Esophagus muscularis mucosa (tissue), 4 donors: ENCODE data around the gene MEF2C. TPM values are rescaled to one million over a fixed set of nuclear protein-coding genes. Genes with fewer than 3 reads are reported as not detected.
A peak's percentile ranks its signal among the peaks of the same experiment; 100 is the strongest.

Source experiments
- DNase-seq: peaks from one replicate; pipeline ENCODE4 v3.0.0-alpha.2; 2017; ENCODE audit errors: extremely low spot score
- H3K27ac ChIP-seq, 4 donors: fragments of 200-600 bp; sonication (generic); replicated peaks in 1 of 4; 1 replicate in 3 of 4; 2 replicates in 1 of 4; pipeline ENCODE4 v1.5.1; 2016 to 2019; ENCODE audit warnings: mild to moderate bottlenecking in 1 of 4
- H3K27me3 ChIP-seq, 4 donors: fragments of 200-600 bp; sonication (generic); one replicate each; pipeline versions ENCODE4 v1.5.1 to v1.6.0; 2016 to 2019
- H3K36me3 ChIP-seq, 4 donors: fragments of 200-600 bp; sonication (generic); one replicate each; pipeline ENCODE4 v1.5.1; 2016 to 2019
- H3K4me1 ChIP-seq, 4 donors: fragments of 200-600 bp; sonication (generic); one replicate each; pipeline ENCODE4 v1.5.1; 2016 to 2019
- H3K4me3 ChIP-seq, 4 donors: fragments of 200-600 bp; sonication (generic); 1 replicate in 2 of 4; 2 replicates in 2 of 4; pipeline ENCODE4 v1.5.1; 2016 to 2019; ENCODE audit warnings: mild to moderate bottlenecking in 4 of 4, moderate library complexity in 1 of 4
- H3K9me3 ChIP-seq, 4 donors: fragments of 200-600 bp; sonication (generic); 1 replicate in 3 of 4; 2 replicates in 1 of 4; pipeline ENCODE4 v1.5.1; 2016 to 2019
- CTCF ChIP-seq, 3 experiments: fragments of 200-600 bp in 2 of 3; fragments of 450-650 bp in 1 of 3; sonication (generic) in 2 of 3; IDR thresholded peaks; one replicate each; pipeline ENCODE4 v1.5.1; 2017 to 2019; ENCODE audit warnings: antibody characterized with exemption in 3 of 3, mild to moderate bottlenecking in 2 of 3, moderate library complexity in 1 of 3
- EP300 ChIP-seq: sonication (generic); formaldehyde crosslinking; IDR thresholded peaks from one replicate; pipeline ENCODE4 v1.6.1; 2017; ENCODE audit warnings: antibody characterized with exemption
- POLR2A ChIP-seq: fragments of 450-650 bp; IDR thresholded peaks from one replicate; pipeline ENCODE4 v1.6.1; 2017; ENCODE audit warnings: antibody characterized with exemption, moderate library complexity, mild to moderate bottlenecking, low read depth
- POLR2AphosphoS5 ChIP-seq, 2 donors: sonication (generic); formaldehyde crosslinking; IDR thresholded peaks; one replicate each; pipeline ENCODE4 v1.6.1; 2017; ENCODE audit warnings: antibody characterized with exemption in 2 of 2
- WGBS: methylation state at CpG from one replicate; pipeline ENCODE4 v1.1.5; 2018; 5-methylcytosine and 5-hydroxymethylcytosine counted together
- intact Hi-C: fragments of 100-400 bp; cut with DNase I; formaldehyde crosslinking; loops from one replicate; pipeline ENCODE4 v1.15.1; 2023
- total RNA-seq, 4 donors: library from RNA; depleted of rRNA; stranded (reverse); fragments of >200 nt; gene quantifications; one replicate each; pipeline versions ENCODE4 v1.1.0 to v1.2.1, GENCODE V29; 2016

MEF2C gene
- total RNA-seq, 4 donors from 2014 or later = 20.8 to 34.3 (median 29.0) TPM

GRCh38 chr5:88743231-88743834, 139.7 kb downstream of the MEF2C start:
- Histone ChIP-seq H3K4me3 (no peak overlapping the region), H3K27me3 (no peaks in the 10 kb centered on the region), H3K4me1 (peaks cover 0 to 11% (median 2%) of the 10 kb centered on the region in 4 donors), H3K9me3 (no peaks in the 10 kb centered on the region), H3K27ac (no peak overlapping the region), H3K36me3 (peaks cover 0 to 26% (median 14%) of the 10 kb centered on the region in 4 donors)
- no peak for DNase-seq
- 64% methylated on average over 2 of the region's 2 CpGs for WGBS
- intact Hi-C loops = no loop called here
- TF ChIP-seq CTCF (IDR thresholded peaks at IDR 0.05) (no peak), EP300 (no peak), POLR2AphosphoS5 (IDR thresholded peaks at IDR 0.05) (no peak), POLR2A (no peak)

GRCh38 chr5:88741964-88742363, 141.0 kb downstream of the MEF2C start:
- no peak overlapping the region for H3K4me3 ChIP-seq
- TF ChIP-seq EP300 (no peak), POLR2A (no peak)
- peaks cover 0 to 11% (median 2%) of the 10 kb centered on the region in 4 donors for H3K4me1 ChIP-seq
- H3K9me3 ChIP-seq = no peaks in the 10 kb centered on the region
- no peaks in the 10 kb centered on the region for H3K27me3 ChIP-seq
- intact Hi-C loops = no loop called here
- peaks cover 0 to 23% (median 12%) of the 10 kb centered on the region in 4 donors for H3K36me3 ChIP-seq
- no peak for DNase-seq
- no peak overlapping the region for H3K27ac ChIP-seq
- 64% methylated on average over 1 of the region's 1 CpG for WGBS

- intact Hi-C loops = no loop called here
- TF ChIP-seq CTCF (IDR thresholded peaks at IDR 0.05) (no peak), POLR2A (no peak), POLR2AphosphoS5 (IDR thresholded peaks at IDR 0.05) (no peak), EP300 (no peak)
- Histone ChIP-seq H3K27ac (no peak overlapping the region), H3K4me1 (peaks cover 0 to 14% (median 3%) of the 10 kb centered on the region in 4 donors), H3K9me3 (no peaks in the 10 kb centered on the region), H3K36me3 (peaks cover 0 to 11% (median 4%) of the 10 kb centered on the region in 4 donors), H3K4me3 (no peak overlapping the region), H3K27me3 (no peaks in the 10 kb centered on the region)
- 68% methylated on average over 5 of the region's 5 CpGs for WGBS
- DNase-seq = no peak
Observed at GRCh38 chr5:88740604-88741185, 142.3 kb downstream of the MEF2C start.

GRCh38 chr5:88736494-88736893, 146.5 kb downstream of the MEF2C start:
- no peak for TF ChIP-seq POLR2A
- peaks cover 0 to 7% (median under 1%) of the 10 kb centered on the region in 4 donors for H3K36me3 ChIP-seq
- H3K4me3 ChIP-seq = no peak overlapping the region
- intact Hi-C loops = loop anchor here (10.0 kb wide), 1 partner anchor 1448 kb away; no protein-coding TSS in a partner anchor
- no peak for DNase-seq
- 100% methylated on average over 1 of the region's 2 CpGs for WGBS
- H3K27ac ChIP-seq = no peak overlapping the region
- H3K27me3 ChIP-seq = no peaks in the 10 kb centered on the region
- H3K9me3 ChIP-seq = no peaks in the 10 kb centered on the region
- H3K4me1 ChIP-seq = peaks cover 5 to 10% (median 6%) of the 10 kb centered on the region in 4 donors

- no peak for DNase-seq
- no peak overlapping the region for H3K4me3 ChIP-seq
- peak overlapping the region in 2 of 4 donors; percentile 21 to 45 for H3K27ac ChIP-seq
- H3K9me3 ChIP-seq = no peaks in the 10 kb centered on the region
- WGBS = 69% methylated on average over 7 of the region's 7 CpGs
- H3K27me3 ChIP-seq = no peaks in the 10 kb centered on the region
- H3K36me3 ChIP-seq = peaks cover 0 to 11% (median 4%) of the 10 kb centered on the region in 4 donors
- intact Hi-C loops = loop anchor here (5.0 to 10.0 kb wide), 2 partner anchors 147 to 1450 kb away; partner anchors contain the start of gene MEF2C
- H3K4me1 ChIP-seq = peaks cover 6 to 14% (median 10%) of the 10 kb centered on the region in 4 donors
- no peak for TF ChIP-seq CTCF (IDR thresholded peaks at IDR 0.05)
- TF ChIP-seq EP300 = no peak
- TF ChIP-seq POLR2A = no peak
Observed at GRCh38 chr5:88734983-88735382, 148.0 kb downstream of the MEF2C start.
